ENCODE results near the gene CDK5R1.

CDK5R1 gene

DNA sequence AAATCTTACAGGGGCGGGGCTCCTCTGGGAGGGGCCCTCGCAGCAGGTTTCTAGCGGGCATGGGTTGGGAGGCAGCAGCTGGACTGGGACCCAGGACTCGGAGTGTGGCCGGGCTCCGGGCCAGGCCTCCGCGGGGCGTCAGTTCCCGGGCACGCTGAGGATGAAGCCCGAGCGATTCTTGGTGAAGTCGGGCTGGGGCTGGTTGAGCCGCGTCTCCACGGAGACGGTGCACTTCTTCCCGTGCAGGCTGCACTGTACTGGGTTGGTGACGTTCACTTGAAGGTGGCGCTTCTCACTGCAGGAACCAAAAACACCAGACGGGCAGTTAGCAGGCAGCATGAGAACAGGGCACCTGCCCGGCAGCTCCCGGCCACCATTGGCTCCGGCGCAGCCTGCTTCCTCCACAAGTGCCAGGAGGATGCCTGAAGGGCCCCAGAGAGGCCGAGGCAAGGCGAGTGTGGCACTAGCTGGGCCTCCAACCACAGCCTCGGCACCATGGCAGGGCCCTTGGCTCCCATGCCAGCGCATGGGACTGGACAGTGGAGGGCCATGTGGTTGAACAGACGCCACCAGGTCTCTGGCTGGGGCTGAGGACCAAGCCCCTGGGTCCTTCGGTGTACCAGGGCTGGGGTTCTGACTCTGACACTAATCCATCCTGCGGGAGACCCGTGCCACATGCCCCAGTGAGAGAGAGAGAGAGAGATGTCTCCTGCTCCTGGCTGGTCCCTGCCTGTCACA lies 8.0 kb downstream of the CDK5R1 start:
- DNase-seq = no peak

- DNase-seq = peak; percentile 24
Measured at GRCh38 chr17:32495359-32496231, 8.8 kb downstream of the CDK5R1 start.

GRCh38 chr17:32496395-32497073 lies 9.7 kb downstream of the CDK5R1 start:
- DNase-seq = peak; percentile 94

- DNase-seq = peak; percentile 46
Measured at GRCh38 chr17:32497431-32498205, 10.8 kb downstream of the CDK5R1 start.

GRCh38 chr17:32498391-32498790 lies 11.6 kb downstream of the CDK5R1 start:
- DNase-seq = peak; percentile 27

DNA sequence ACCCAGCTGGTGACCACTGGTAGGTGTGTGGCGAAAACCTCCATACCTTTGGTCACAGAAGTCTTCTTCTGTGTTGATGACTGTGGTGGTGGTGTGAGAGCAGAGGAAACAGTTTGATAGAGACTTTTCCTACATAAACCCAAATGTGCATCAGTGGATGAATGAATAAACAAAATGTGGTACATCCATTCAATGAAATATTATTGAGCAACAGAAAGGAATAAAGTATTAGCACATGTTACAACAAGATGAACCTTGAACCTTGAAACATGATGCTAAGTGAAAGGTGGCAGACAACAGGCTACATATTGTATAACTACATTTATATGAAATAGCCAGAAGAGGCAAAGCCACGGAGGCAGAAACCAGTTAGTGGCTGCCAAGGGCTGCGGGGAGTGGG lies 15.2 kb downstream of the CDK5R1 start:
- no peak for DNase-seq

DNA sequence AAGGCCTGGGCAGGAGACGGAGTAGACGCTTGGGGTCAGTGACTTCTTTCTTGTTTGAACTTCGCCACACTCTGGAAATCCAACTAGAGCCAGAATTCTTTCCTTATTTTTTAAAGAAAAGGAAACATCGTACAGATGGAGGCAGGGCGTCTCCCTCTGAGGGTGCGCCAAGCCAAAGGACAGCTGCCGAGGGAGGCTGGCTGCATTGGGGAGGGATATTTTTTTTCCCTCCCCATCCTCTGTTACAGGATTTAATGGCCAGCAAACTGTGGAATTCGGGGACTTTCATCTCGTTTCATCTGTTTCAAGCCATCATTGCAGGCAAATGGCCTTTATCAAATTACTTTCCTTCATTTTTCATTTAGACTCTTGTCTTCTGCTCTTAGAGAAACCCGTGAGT lies 15.9 kb downstream of the CDK5R1 start:
- DNase-seq = no peak

DNA sequence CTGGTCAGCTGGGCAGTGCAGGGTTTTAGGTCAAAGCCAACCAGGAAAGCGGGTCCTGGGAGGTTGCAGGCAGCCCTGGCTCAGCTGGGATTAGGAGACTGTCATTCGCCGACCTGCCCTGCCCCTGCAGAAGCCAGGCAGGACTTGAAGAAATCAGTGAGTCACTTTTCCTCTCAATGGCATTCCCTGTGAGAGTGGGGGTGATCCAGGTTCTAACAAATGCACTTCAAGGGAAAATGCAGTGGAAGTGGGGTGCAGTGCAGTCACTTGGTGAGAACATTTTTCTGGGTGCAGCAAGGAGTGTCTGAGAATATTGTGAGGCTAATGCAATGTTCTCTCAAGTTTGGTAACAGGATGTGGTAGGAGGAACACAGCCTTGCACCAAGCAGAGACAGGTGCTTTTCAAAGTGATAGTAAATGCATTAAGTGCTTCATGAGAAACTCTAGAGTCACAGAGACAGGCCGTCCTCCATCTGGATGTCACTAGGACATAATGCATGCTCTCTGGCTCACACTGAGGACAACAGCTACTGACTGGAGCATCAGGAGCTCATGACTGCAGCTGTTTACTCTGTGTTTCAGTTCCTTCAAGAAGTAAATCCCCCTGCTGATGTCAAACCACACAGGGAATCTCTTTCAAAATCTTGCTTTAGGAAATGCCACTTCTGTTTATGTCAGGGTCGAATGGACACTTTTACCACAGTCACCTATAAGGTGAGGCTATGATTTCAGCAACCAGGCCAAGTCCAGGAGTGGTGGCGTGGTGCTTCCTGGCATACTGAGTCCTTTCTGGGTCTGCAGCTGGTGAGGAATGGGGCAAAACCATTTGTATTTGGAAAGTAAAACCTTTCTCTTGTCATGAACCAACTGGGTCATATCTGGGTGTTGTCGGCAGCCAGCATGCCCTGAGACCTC lies 16.7 kb downstream of the CDK5R1 start:
- peak; percentile 41 for DNase-seq

DNA sequence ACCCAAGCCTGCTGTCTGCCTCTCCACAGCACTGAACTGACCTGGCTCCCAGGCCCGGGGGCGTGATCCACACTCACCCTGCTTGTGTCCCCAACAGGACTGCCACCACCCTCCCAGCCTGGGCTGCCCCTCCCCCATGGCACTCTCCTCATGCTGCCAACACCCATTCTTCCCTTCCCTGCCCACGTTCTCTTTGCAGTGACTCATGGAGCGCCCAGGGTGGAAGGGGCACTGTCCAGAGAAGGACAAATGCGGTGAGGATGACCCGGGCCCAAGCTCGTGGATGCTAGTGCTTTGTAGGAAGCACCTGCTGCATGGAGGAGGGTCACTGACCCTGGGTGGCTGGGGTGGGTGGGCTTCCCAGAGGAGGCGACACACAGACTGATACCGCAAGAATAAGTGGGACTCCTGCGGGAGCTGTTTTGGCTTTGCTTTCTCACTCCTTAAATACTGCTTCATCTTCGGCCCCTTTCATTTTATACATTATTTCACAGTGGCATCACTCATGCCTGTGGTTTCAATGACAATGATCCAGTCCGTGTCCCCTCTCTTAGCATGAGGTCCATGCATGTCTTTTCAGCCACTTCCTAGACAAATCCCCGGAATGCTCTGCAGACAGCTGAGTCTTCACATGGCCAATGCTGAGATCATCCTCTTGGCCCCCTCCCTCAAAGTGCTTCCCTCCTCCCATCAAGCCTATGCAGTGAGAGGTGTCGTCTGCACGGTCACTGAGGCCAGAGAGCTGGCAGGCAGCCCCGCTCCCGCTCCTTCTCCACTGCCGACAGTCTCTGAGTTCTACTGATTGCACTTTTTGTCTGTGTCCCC lies 17.6 kb downstream of the CDK5R1 start:
- peak; percentile 89 for DNase-seq

DNA sequence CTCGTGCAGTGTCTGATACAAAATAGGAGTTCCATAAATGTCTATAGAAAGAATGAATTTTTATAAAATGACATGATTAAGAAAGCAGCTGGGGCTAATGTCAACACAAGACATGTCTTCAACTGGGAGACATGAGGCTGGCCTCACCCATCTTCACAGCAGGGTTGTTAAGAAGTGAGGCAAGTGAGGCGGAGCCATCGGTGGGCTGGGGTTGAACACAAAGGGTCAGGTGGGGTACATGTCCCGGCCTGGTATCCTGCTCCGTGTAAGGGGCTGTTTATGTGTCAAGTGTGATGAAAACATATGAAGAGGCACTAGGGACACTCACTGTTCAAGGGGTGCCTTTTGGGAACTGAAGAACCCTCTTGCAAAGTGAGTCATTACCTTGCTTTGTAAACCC lies 22.1 kb downstream of the CDK5R1 start:
- no peak for DNase-seq

- no peak for DNase-seq
Measured at GRCh38 chr17:32510466-32510865, 23.7 kb downstream of the CDK5R1 start.

DNA sequence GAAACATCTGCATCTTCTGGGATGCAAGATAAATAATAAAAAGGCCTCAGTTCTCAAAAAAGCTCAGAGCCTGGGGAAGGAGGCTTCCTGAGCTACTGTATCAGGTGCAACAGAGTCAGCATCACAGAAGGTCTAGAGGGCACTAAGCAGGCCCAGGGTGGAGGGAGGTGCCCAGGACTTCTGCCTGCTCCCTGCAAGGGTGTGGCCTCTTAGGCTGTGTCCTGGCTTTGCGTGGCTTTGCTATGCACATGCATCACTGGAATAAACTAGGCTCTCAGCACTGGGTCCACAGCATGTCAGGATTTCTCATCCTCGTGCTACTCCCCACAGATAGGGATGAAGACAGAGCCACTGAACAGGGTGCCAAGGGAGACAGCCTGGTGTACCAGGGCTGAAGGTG lies 25.5 kb downstream of the CDK5R1 start:
- no peak for DNase-seq

DNA sequence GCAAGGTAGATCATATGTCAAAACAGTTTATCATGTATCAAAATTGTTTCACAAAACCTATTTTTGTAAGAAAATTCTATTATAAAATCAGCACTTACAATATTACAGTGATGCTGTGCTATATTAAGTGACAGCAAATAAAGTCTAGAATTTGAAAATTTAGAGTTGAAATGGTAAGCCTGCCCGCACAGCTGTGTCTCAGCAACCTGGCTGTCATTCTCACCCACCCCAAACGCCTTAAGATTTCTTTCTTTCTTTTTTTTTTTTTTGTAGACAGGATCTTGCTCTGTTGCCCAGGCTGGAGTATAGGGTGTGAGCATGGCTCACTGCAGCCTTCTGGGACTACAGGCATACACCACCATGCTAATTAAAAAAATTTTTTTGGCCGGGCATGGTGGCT lies 26.8 kb downstream of the CDK5R1 start:
- DNase-seq = no peak

GRCh38 chr17:32514606-32515005 lies 27.8 kb downstream of the CDK5R1 start:
- no peak for DNase-seq

GRCh38 chr17:32515677-32516383 lies 29.0 kb downstream of the CDK5R1 start:
- DNase-seq = no peak

GRCh38 chr17:32516450-32516849 lies 29.7 kb downstream of the CDK5R1 start:
- no peak for DNase-seq

DNA sequence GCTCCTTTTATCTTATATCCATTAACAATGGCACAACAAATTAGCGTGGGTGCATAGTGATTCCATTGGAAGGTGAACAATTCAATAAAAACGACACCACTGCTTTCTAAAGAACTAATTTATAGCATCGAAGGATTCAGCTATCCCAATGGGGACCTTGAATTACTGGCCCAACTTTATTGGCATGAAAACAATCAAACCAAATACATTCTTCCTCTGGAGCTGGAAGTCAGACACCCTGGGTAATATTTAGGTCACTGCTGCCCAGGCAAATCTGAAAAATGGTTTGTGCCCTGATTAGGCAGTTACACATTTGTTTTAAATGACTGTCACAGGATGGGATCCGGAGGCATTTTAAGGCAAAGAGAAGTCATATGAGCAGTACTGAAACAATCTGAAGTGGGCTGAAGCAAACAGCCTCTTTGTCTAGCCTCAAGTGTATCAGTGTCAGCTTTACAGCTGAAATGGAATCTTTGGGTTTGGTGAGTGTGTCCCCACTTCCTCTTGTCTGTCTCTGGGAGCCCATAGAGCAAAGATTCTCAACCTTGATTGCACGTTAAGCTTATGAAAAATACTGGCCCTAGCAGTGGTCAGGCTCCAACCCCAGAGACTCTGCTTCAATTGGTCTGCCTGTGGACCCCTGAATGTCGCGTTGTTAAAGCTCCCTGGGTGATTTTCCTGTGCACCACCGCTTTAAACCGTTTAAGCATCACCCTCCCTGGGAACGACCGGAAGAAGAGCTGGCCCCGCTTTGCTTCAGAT lies 30.3 kb downstream of the CDK5R1 start:
- no peak for DNase-seq

- no peak for DNase-seq
Measured at GRCh38 chr17:32517982-32518381, 31.2 kb downstream of the CDK5R1 start.

DNA sequence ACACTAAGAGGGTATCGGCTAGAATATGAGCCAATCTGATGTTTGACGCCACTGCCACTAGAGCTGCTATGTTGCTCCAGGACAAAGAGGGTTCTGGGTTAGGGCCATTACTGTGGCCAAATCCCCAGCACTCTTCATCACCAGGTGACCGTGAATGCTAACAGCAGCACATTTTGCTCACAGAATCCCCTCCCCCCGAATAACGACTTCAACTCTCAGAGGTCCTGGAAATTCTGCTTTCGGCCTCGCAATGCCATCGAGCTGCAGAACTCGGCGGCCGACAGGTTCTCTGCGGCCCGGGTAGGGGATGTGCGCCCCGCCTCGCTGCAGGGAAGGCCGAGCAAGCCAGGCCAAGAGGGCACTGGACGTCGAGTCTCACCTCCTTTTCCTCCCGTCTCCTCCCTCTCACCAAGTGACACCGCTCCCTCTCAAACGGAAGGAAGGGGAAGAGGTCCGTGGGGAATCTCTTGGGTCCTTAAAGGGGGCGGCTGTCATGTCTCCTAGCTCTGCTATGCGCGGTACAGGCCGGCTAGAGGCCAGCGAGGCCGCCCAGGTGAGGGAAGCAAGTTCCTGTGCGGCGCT lies 31.9 kb downstream of the CDK5R1 start:
- DNase-seq = no peak
